Spleen (tissue), 7 donors: ENCODE results near the gene MGAT4A.

Experiments used
- CTCF ChIP-seq, 11 experiments: fragments of 200-600 bp in 7 of 11; fragments of 450-650 bp in 4 of 11; sonication (generic) in 4 of 11; IDR thresholded peaks in 8 of 11; conservative IDR thresholded peaks in 3 of 11; 1 replicate in 7 of 11; 2 replicates in 4 of 11; pipeline versions ENCODE4 v1.4.0 to v1.8.0; 2016 to 2021; ENCODE audit warnings: antibody characterized with exemption in 11 of 11, inconsistent platforms in 4 of 11, mild to moderate bottlenecking in 1 of 11
- POLR2A ChIP-seq, 3 donors: fragments of 450-650 bp; IDR thresholded peaks; one replicate each; pipeline ENCODE4 v1.5.1; 2017; ENCODE audit warnings: antibody characterized with exemption in 3 of 3, mild to moderate bottlenecking in 1 of 3
- donor health status: DM: no; HTN: no; CAD: no; lungs with moderate emphysema.
- donor health status: DM: no; HTN: no; CAD: no.
- donor health status: DM: no; HTN: no; CAD: no.

DNA sequence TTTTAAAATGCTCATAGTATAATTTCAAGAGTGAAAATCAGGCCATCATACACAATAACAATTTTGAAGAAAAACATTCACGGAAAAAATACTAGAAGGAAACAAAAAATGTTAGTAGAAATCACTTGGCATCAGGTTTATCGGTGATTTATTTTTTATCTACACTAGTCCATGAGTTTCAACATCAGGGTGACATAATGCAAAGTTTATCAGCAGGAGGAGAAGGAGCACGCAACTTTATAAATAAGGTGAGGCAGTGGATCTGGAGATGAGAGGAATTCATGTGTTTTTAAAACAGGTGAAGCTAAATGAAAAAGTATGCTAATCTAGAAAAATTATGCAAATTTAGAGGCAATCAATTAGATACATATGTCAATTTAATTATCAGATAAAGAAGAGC is 54.2 kb downstream of the MGAT4A start:
- TF ChIP-seq POLR2A (IDR thresholded peaks at IDR 0.05) (no peak), CTCF (IDR thresholded peaks at IDR 0.05 in 8 of 11, conservative IDR thresholded peaks at IDR 0.05 in 3 of 11) (no peak)
